ENCODE measurements around the gene UGT3A1.

- no peak for TF ChIP-seq CTCF (IDR thresholded peaks at IDR 0.05)
- no peak for TF ChIP-seq POLR2A (IDR thresholded peaks at IDR 0.05)
- no peak for TF ChIP-seq EP300 (IDR thresholded peaks at IDR 0.05)
Observed at GRCh38 chr5:36006163-36006562, 15.0 kb upstream of the UGT3A1 start.
